NCI-H1092 (cell line): Measurements from ENCODE around the gene MYO3B.

Source experiments
- DNase-seq: peaks from one replicate; lab custom pipeline; 2025; lab: John Stamatoyannopoulos, UW

The MYO3B gene

DNA sequence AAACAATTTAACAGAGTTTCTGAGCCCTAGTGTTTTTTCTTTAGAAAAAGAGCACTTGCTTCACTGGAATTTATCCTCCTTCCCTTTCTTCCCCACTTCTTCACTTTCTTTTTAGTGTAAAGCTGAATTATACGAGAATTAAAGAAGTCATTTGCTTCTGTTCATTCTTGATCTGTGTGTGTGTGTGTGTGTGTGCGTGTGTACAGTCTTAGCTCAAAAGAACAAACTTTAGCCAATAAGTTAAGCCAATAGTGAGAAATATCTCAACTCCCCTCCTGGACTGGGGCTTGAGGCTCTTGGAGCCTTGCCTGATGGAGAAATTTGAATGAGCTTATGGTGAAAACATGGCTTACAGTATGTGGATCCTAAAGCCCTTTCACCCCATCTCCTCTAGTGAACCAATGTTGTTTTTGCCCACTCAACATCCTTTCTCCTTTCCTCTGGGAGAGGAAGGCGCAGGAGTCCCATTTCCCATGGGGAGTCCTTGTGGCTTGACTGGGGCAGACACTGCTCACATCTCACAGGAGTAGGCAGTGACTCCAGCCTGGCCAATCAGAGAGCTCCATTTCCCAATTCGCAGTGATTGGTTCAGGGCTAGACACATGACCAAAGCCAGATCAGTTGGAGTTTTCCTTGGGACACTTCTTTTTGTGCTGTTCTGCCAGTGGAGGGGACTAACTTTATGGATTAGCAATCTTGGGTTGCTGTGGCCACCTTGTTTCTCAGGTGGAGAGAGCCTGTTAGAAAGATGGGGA, 16.3 kb upstream of the MYO3B start:
- no peak for DNase-seq

DNA sequence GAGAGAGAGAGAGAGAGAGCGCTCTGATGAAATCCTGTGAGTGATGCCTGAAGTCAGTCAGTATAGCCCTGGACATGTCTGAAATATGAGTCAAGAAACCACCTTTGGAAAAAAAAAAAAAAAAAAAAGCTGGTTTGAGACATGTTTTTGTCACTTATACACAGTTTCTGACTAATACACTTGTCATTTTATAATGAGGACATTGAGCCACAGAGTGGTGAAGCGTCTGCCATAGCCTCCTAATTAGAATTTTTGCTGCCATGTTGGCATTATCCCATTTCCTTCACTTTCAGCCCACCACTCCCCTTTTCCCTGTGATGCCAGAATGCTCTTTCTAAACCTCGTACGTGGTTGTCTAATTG, 15.7 kb upstream of the MYO3B start:
- DNase-seq: no peak

DNA sequence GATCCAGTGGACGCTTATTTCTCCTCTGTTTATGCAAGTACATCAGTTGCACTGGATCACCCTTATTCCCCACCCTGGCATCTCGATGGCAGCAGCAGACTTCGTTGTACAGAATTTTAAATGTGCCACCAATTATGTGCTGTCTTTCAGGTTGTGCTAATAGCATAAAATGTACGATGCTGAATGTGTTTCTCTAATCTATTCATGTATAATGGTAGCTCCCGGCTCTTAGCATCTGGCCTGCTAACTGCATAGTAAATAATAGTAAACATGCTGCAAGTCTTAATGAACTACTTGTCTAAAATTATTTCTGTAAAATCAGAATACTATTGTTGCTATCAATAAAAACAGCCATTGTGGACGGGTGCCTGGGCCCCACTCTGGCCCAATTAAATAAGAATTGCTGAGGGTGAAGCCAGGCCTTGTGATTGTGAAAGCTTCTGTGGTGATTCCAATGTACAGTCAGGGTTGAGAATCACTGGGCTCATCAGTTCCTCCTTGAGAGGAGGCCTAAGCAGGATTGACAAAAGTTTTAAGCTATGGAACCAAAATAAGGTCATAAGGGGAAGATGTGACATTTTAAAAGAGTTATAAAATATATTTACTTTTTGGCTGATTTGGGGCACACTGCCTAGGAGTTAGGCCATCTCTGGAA, 14.4 kb upstream of the MYO3B start:
- DNase-seq: peak; percentile 18

DNA sequence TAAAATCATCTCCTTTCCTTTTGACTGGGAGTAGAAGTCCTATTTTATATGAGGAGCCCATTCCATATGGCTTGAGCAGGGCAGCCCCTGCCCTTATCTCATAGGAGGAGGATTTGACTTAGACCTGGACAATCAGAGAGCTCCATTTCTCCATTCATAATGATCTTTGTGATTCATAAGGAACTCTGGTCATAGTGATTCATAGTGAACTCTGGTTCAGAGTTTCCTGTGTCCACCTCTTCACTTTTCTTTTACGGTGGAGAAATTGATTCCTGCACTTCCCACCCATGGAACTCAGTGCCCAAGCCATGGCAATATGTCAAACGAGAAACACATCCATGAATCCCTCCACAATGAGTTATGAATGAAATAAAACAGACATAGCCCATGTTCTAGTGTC, 12.8 kb upstream of the MYO3B start:
- no peak for DNase-seq

DNA sequence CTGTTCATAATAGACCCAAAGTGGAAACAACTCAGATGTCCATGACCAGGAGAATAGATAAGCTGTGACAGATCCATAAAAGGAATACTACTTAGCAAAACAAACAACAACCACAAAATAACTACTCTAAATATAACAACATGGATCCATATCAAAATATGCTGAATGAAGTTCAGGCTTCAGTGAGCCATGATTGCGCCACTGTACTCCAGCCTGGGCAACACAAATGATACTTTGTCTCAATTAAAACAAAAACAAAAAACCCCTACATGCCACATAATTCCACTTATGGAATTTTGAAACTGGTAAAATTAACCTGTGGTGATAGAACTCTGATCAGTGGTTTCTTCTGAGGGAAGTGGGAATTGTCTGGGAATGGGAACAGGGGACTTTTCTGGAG, 11.2 kb upstream of the MYO3B start:
- no peak for DNase-seq

DNA sequence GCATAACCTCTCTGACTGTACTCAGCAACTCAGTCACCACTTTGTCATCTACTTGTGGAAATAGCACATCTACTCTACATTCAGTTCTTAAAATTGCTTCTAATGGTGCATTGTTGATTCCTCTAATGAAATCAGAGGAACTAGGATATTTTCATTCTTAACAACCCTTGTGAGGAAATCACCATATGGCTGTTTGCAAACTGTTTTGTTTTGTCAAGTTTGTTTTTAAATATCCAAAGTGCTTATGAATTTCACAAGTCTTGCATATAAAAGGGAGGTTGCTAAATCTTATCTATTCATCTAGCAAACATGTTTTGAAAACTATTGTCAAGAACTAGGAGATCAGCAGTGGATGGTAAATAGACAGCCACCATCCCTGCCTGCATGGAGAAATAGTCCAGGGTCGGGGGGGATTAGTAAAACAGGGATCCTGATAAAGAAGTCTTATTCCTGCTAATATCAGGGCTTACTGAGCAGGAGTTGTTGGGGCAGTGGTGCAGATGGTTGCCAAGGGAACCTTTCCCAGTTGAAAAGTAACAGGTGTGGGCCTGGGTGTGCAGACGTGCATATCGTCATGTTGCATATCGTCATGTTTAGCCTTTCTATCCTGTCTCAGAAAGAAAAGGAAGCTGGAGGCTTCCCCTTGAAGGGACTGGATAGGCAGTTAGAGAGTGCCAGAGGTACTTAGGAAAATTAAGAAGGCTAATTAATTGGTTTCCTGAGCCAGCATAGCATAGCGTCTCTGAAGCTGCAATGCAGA, 7.5 kb upstream of the MYO3B start:
- no peak for DNase-seq

DNA sequence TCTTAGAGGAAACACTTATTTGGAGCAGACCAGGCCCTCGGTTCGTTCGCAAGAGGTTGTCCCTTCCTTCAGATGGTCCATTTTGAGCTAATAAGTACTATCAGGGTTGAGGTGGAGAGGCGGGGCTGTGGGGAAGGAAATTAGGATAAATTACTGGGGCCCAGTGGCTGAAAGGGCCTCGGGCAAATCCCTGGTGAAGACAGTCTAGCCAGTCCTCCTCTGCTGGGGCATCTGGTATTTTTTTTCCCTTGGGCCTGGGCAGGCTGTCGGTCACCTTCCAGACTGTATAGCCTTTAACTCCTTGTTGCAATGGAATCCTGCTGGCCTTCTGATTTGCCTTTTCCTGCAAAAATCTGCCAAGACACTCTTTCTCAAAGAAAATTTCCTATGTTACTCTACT, 1.7 kb upstream of the MYO3B start:
- DNase-seq: no peak

DNA sequence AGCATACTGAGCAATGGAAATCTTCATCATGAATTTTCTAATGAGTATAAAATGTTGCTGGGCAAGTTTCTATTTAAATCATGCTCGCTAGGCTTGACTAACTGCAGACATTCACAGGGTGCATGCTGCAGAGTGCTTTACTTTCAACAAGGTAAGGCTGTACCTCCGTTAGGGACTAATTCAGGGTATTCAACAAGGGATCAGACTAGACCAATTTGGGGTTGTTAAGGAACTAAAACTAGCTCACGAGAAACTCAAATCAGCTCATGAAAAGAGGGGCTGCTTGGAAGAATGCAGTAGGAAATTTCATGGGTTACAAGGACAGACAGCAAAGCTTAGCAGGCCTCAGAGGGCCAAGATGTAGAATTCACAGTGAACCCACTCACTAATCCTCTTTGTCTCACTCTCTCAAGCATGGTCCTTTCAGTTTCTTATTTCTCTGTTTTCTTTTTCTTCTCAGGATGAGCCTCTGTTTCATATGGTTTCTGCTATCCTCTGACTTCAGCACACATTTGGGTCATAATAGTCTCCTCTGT, 2.2 kb downstream of the MYO3B start:
- no peak for DNase-seq

DNA sequence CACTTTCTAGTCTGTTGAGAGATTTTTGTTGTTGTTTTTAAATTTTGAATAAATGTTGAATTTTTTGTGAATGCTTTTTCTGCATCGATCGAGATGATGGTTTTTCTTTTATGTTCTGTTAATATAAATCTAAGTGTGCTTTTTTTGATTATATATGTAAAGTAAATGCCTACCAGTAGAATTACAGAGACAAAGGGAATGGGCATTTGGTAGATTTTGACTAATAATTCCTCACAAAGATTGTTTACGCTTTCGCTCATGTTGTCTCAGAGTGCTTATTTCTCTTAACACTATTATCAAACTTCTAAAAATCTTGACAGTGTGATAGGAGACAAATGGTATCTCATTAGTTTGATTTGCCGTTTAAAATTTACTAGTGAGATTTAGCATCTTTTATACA, 3.7 kb downstream of the MYO3B start:
- no peak for DNase-seq

DNA sequence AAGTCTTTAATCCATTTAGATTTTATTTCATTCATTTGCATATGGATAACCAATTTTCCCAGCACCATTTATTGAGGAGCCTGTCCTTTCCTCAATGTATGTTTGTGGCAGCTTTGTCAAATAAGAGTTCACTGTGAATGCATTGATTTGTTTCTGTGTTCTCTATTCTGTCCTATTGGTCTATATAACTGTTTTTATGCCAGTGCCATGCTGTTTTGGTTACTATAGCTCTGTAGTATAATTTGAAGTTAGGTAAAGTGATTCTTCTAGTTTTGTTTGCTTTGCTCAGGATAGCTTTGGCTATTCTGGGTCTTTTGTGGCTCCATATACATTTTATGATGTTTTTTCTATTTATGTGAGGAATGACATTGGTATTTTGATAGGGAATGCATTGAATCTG, 7.4 kb downstream of the MYO3B start:
- DNase-seq: no peak

DNA sequence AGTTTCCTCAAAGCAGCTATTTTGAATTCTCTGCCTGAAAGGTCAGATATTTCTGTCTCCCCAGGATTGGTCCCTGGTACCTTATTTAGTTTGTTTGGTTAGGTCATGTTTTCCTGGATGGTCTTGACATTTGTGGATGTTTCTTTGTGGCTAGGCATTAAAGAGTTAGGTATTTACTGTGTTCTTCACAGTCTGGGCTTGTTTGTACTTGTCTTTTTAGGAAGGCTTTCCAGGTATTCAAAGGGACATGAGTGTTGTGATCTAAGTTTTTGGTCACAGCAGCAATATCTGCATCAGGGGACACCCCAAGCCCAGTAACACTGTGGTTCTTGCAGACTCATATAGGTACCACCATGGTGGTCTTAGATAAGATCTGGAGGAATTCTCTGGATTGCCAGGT, 11.8 kb downstream of the MYO3B start:
- DNase-seq: no peak

DNA sequence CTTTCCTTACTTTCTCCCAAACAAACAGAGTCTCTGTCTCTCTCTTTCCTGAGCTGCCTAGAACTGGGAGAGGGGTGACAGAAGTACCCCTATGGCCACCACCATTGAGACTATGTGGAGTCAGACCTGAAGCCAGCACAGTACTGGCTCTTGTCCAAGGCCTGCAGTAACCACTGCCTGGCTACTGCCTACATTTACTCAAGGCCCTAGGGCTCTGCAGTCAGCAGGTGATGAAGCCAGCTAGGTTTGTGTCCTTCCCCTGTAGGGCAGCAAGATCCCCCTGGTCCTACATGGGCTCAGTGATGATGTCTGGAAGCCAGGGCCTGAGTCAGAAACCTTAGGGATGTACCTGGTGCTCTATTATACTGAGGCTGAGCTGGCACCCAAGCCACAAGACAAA, 12.2 kb downstream of the MYO3B start:
- no peak for DNase-seq

DNA sequence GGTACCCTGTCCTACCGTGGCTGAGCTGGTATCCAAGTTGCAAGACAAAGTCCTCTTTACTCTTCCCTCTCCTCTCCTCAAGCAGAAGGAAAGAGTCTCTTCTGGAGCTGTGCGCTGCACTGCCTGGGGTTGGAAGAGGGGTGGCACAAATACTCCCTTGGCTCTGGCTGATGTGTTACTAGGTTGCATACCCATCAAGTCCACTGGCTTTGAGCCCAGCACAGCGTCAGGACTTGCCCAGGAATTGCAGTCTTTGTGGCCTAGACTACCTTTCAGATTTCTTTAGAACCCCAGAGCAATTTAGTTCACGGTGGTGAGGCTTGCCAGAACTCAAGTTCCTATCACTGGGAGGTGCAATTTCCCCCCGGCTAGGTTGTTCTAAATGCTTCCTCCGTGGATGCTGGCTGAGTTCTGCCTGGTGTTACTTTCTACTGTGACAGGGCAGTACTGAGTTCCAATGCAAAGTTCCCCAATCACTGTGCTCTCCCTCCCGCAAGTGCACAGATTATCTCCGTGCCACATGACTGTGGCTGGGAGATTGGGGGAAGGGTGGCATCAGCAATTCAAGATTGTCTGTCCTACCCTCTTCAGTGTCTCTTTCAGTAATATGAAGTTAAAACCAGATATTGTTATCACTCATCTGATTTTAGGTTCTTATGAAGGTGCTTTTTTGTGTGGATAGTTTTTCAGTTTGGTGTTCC, 13.4 kb downstream of the MYO3B start:
- DNase-seq: no peak

DNA sequence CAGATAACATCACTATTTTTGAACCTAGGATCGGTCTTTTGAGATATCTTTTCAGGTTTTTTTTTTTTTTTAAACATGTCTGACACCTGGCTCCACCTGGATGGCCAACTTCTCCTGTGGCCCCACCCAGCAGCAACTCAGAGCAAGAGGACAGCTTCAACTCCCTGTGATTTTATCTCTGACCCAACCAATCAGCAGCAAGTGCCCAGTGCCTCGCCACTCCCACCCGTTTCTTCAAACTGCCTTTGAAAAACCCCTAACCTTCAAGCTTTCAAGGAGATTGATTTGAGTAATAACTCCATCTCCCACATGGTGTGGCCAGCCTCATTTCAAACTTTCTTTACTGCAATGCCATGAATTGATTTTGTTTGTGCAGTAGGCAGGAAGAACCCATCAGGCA, 19.0 kb downstream of the MYO3B start:
- no peak for DNase-seq

DNA sequence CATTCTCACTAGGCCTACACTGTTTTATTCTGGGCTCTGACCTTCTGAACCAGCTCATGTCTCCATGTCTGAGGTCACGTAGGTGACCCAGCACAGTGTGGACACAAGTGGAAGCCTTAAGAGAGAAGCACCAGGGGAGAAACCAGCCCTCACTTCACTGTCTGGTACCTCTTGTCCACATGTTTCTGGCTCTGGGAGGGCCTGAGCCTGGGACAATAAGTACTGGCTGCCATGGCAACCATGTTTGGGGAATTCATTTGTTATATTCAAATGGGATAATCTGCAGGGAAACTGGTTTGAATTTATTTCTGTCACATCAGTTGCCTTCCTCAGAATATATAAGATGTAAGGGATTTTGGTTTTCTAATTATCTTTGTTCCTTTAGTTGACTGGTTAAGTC, 23.3 kb downstream of the MYO3B start:
- no peak for DNase-seq

DNA sequence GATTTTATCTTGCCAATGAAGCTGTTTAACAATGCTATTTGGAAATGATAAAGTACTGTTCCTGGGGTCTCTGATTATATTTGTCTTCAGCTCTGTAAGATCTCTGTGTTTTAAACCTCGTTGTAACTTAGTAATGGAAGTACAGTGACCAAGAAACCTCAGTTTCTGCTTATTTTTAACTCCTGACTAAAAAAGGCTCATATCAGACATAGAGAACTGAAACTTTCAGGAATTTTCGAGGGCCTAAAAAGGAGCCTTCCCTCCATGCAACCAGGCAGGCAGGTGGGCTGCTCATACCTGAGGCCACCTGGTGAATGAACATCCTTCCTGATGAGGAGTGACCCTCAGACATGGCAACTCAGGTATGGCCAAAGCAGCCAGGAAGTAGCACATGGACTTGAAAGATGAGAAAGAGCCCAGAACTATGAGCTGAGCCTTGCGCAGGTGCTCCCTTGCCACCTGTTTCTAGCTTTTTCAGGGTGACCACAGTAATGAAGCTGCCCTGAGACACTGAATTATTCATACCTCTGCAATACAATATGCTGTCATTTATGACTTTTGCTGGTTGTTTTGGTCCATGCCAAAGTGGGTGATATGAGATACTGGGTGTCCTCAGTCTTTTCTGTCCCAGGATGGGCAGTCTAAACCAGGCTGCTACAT, 23.9 kb downstream of the MYO3B start:
- DNase-seq: no peak

DNA sequence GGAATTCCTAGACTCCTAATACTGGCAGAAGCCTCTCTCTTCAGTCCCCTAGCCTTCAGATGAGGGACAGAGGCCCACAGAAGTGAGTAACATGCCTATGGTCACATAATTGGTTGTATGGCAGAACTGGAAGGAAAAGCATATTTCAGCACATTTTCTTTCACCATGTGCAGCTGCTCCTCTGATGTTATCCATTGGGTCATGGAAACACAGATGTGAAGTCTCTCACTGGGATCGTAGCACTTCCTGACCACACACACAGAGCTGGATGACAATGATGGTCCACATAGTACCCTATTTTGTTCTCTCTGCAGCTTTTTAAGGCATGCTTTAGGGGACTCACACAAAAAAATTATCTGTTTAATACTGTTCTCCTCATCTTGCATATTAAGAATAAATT, 24.5 kb downstream of the MYO3B start:
- DNase-seq: no peak

DNA sequence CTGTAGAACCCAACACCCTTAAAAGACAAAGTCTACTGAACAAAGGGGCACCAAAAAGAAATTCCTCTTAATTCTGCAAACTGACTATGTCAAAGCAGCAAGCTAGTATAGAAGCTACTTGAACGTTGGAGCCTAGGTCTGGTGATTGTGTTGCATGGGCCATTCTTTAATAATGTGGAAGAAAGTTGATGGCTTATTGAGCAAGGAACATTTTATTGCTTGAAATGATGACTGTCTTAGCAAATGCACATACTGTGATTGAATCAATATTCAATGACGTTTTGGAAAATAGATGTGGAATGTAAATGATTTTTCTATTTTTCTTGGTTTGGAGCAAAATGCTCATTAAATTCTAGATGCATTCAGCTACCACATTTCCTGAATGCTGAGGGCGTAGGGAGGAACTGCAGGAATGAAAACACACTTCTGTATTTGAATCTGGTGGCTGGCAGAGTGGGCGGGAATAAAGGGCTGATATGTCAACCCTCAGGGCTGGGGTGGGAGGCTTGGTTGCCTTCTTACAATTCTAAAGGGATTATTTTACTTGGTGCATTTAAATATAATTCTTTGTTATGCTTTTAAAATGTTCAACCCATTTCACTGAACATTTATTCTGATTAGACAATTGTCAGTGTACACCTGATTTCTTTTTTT, 26.5 kb downstream of the MYO3B start:
- no peak for DNase-seq

DNA sequence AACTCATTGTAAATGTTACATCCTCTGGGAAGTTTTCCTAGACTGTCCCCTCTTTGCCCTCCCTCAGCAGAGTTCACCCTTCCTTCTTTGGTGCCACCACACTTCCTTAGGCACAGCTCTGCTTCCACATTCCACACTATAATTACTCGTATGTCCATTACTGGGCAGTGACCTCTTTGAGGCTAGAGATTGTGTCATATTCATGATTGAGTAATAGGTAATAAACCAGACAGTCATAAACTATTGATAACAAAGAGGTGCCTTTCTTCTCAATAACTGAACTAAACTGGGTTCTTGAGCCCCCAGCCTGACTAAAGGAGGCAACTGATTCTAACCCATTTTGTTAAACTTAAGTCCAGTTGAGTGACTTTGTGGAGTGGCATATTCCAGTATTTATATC, 28.3 kb downstream of the MYO3B start:
- no peak for DNase-seq

DNA sequence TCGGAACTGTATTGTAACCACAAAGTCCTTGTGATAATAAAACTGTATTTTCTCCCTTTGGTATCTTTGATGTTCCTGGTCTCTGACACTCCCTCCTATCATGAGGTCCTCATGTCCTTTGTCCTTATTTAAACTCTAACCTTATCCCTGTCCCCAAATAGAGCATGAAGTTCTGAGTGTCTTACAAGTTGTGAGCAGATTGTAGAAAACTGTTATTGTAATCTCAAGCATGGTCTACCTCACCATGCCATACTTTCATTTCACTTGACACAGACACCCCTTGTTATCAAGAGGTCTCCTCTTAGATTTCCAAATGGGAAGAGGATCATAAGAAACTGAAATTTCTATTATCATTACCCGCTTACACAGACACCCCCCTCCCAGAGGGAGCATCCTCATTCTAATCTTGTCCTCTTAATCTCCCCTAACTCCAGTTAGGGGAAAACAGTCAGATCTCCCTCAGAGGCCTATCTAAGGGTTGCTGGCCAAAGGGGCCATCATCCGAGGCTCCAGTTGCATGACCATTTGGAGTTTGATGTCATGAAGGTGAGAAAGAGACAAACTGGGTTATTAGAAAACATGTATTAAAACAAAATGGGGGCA, 29.0 kb downstream of the MYO3B start:
- no peak for DNase-seq

DNA sequence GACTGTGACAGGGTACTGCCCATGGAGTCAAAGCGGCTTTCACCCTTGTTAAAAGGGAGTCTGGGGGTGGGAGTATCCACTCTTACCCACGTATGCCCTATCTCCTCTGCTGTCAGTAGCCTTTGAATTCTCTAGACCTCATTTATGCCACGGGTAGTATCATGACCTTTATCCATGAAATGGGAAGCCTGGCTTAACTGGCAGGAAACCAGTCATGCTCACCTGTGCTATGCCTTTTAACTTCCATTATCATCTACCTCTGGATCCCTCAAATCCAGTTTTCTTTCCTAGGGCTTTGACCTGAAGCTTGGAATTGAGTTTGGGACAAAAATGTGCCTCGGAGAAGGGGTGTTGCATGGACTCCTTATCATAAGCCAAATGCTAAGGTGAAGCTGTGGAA, 30.0 kb downstream of the MYO3B start:
- no peak for DNase-seq
